Measurements from ENCODE around the gene ETFB. TPM values are rescaled to one million over a fixed set of nuclear protein-coding genes. Genes with fewer than 3 reads are reported as not detected.

The ETFB gene
- total RNA-seq, 1 experiment from 2014 or later: 77.3 TPM

DNA sequence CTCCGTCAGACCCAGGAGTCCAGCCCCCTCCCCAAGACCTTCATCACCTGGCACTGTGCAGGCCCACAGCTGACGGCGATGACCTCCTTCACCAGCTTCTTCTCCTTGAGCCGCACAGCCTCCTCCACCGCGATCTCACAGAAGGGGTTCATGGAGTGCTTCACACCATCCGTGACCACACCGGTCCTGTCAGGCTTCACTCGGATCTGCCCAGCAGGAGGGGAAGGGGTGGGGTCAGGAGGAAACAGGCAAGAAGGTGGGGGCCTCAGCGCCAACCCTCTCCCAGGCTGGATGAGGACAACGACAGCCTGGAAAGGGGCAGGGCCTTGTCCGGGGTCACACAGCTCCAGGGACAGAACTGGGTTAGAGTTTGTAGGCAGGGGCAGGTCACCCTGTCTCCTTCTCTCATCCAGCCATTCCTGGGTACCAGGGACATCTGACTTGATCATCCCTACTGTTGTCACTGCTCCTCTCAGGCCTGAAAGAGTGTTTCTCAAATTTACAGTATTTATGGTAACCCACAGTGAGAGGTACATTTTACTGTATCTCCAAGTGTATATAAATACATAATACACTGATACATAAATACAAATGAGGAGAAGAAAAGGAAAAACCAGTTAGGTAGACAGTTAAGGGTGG is 12.0 kb downstream of the ETFB start:
- no peak for DNase-seq (ENCODE audit: extremely low read depth, low read depth)

- DNase-seq (ENCODE audit: extremely low read depth, low read depth): no peak
Measured at GRCh38 chr19:51352783-51353360, 13.3 kb downstream of the ETFB start.

DNA sequence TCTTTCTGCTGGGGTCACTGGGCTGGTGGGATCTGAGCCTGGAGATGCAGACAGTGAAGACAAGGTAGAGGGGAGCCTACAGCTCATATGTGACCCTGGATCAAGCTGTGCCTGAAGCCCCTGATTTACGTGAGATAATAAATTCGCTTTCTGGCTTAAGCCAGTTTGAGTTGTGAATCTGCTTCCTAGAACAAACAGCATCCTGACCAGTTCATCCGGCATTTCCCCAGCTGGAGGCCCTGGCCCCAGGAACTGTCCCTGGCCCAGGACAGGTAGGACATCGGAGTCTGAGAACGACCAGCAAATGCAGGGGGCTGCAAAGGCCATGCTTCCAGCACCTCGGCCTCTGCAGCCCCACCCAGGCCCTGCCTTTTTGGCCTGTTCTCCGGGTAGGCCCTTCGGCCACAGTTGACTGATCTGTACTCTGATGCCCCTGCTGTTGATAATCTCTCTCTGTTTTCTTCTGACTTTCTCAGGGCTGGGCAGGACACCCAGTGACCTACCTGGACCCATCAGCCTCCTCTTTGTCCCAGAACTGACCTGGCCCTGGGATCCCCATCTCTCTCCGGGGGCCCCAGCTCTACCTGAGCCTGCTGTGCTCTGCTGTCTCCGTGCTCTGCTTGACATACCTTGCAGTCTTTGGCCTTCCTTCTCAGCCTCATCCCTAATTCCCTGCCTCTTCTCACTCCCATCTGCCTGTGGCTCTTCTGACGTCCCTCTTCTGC is 14.8 kb downstream of the ETFB start:
- no peak for DNase-seq (ENCODE audit: extremely low read depth, low read depth)

DNA sequence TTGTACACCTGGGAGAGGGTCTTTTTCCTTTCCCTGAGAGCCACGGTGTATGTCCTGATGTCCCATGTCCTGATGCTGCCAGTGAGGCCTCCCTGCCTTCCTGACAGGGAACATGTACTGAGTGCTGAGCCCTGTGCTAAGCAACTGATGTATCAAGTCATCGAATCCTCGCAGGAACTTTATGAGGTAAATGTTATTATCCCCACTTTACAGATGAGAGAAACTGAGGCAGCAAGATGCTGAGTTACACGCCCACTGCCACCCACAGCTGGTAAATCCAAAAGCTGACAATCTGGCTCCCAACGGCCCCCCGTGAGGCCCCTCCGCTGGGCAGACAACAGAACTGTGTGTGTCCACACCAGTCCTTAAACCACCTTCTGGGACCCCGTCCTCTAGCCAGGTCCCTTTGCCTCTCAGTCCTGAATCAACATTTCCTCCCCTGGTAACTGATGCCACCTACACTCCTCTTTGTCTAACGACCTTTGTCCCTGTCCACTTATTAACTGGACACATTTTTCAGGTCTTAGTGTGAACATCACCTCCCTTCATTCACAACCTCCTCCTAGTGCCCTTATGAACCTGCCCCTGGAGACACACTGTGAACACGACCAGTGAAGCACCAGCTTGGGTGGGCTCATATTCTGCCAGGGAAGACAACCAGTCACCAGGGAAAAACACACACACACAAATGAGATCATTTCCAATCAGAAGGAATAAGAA is 18.8 kb downstream of the ETFB start:
- no peak for DNase-seq (ENCODE audit: extremely low read depth, low read depth)

- no peak for DNase-seq (ENCODE audit: extremely low read depth, low read depth)
Measured at GRCh38 chr19:51346742-51347141, 19.4 kb downstream of the ETFB start.

GRCh38 chr19:51345076-51345620 is 21.0 kb downstream of the ETFB start:
- DNase-seq (ENCODE audit: extremely low read depth, low read depth): no peak

GRCh38 chr19:51342631-51343569 is 23.3 kb downstream of the ETFB start:
- no peak for DNase-seq (ENCODE audit: extremely low read depth, low read depth)

- DNase-seq (ENCODE audit: extremely low read depth, low read depth): no peak
Measured at GRCh38 chr19:51341976-51342580, 24.1 kb downstream of the ETFB start, which contains the start of gene VSIG10L. Gene VSIG10L, minus strand, starts transcription at chr19:51342139. Its CDS starts 15 bp downstream, at chr19:51342124.

- no peak for DNase-seq (ENCODE audit: extremely low read depth, low read depth)
Measured at GRCh38 chr19:51341066-51341465, 25.1 kb downstream of the ETFB start.

DNA sequence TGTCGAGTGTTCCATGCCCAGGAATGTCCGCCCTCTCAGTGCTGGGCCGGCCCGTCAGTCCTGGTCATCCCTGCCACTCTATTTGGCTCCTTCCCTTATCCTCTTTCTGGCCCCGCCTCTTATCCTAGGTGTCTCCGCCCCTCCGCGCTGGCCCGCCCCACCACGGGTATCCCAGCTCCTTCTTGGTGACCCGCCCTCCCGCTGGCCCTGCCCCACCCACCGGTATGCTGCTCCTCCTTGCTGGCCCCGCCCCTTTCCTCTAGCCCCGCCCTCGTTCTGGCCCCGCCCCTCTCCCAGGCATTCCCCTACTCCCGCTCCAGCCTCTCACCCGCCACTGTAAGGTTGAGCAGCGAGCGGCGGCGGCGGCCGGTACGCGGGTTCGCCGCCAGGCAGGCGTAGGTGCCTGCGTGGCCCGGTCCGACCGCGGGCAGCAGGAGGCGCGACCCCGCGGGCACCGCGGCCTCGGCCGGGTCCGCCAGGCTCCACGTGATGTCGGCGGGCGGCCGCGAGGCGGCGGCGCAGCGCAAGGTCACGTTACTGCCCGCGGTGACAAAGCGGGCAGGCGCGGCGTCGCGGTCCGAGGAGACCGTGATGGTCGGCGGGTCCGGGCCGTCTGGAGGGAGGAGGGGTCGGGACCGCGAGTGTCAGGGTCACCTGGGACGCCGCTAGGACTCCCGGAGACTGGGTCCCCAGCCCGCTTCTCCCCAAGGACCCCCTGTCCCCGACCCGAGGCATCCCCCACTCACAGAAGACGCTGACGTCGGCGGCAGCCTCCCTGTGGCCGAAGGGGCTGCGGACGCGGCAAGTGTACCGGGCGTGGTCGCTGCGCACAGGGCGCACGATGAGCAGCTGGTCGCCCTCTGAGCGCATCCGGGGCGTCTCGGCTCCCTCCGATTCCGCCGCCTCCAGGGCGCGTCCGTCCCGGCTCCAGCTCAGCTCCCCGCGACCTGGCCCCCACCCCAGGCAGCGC is 26.2 kb downstream of the ETFB start:
- peak; percentile 95 for DNase-seq (ENCODE audit: extremely low read depth, low read depth)

GRCh38 chr19:51339313-51339686 is 26.9 kb downstream of the ETFB start:
- DNase-seq (ENCODE audit: extremely low read depth, low read depth): no peak

DNA sequence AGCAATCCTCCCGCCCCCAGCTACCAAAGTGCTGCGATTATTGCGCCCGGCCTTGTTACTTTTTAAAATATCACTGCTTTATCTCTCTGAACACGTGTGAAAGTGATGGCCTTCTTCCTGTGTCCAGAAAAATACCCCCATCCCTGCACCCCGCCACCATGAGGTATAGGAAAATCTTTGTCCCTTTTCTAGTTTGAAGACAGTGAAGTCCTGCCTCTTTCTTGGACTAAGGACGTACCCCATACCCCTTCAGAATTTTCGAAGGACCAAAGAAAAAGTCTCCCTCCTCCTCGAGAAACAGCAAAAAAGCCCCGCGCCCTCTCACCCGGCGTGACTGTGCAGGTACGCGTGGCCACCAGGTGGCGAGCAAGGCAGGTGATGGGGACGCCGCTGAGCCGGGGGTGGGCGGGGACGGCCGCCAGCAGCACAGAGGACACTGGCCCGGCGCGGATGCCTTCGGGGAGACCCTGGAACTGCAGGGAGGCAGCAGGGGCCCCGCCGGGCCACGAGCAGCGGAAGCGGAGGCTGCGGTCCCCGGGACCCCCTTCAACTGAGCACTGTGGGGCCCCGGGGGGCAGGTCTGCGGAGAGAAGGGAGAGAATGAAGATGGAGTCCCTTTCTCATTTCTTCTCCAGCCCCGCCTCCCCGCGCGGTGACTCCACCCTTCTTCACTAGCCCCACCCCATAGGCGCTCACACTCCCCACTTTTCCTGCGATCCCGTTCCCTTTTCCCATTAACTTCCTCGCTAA is 27.4 kb downstream of the ETFB start:
- peak; percentile 70 for DNase-seq (ENCODE audit: extremely low read depth, low read depth)

- DNase-seq (ENCODE audit: extremely low read depth, low read depth): no peak
Measured at GRCh38 chr19:51337861-51338562, 28.2 kb downstream of the ETFB start.

DNA sequence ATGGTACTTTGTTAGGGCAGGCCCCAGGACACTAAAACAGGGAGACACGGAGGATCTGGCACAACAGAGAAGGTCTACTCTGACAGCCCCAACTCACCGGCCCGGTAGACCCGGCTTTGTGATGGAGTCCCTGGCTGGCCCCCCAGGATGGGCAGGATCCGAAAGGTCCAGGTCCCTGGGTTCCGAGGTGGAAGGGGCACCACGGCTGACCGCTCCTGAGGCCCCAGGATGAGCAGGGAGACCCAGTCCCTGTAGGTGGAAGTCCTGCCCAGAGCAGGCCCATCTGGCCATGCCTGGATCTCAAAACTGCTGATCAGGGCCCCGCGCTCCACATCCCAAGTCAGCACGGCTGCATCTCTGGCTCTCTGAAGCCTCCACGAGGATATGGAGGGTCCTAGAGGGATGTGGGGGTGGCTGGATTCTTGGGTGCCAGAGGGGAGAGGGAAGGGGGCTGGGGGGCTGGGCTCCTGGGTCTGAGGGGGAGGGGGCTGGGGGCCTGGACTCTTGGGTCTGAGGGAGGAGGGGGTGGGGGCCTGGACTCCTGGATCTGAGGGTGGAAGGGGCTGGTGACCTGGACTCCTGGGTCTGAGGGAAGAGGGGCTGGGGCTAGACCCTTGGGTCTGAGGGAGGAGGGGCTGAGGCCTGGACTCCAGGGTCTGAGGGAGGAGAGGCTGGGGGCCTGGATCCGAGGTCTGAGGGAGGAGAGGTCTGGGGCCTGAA is 28.9 kb downstream of the ETFB start:
- no peak for DNase-seq (ENCODE audit: extremely low read depth, low read depth)

DNA sequence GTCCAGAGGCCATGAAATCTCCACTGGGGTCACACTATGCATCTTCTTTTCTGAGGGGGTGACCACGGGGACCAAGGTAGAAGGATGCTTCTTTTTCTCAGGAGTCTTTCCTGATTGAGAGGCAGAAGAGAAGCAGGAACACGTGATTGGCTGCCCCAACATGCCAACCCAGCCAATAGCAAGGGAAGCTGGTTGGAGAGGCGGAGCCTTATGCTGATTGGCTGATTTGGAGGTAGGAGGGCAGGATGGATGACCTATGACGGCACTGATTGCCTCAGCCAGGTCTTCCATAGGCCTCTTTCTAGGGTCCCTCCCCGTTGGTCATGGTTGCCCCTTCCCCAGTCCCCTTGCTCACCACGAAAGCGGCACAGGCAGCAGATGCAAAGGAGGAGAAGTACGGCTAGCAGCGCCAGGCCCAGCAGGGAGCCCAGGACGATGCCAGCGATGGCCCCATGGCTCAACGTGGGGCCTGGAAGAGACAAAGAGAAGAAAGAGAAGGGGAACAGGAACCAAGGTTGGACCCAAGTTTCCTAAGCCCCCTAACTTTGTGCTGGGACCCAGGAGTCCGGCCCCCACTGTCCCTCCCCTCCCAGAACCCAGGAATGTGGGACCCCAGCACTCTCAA is 32.2 kb downstream of the ETFB start:
- no peak for DNase-seq (ENCODE audit: extremely low read depth, low read depth)

DNA sequence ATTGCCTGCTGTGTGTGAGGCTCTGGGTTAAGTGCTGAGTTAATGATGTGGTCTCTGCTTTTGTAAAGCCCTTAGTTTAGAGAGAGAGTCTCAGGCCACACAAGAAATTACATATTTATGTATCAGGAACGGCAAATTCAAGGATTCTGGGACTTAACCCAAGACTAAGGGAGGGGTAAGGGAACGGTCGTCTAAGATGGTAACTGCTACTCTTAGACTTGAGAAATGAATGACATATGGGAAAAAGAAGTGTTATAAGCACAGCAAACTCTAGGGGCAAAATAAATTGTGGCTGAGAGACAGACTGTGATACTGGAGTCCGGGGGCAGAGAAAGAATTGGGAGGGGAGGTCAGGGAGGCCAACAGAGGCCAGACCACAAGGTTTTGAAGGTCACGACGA is 34.5 kb downstream of the ETFB start:
- DNase-seq (ENCODE audit: extremely low read depth, low read depth): no peak
